GM21717 (cell line): Measurements from ENCODE around the gene CATSPER4.

ENCODE experiments used
- ATAC-seq: cut with Tn5 transposase; IDR thresholded peaks from one replicate; pipeline ENCODE4 v1.9.1; 2021; ENCODE audit warnings: mild to moderate bottlenecking, moderate library complexity; ENCODE audit not compliant: unreplicated experiment

The CATSPER4 gene

GRCh38 chr1:26190373-26190987, at the start of gene CATSPER4:
Gene CATSPER4 (plus strand): TSS chr1:26190602. CDS start chr1:26190628, 26 bp downstream.
- no peak for ATAC-seq

GRCh38 chr1:26142159-26142558, 48.2 kb upstream of the CATSPER4 start:
- no peak for ATAC-seq

- no peak for ATAC-seq
Observed at GRCh38 chr1:26145041-26145959, 45.1 kb upstream of the CATSPER4 start.

- ATAC-seq: no peak
Observed at GRCh38 chr1:26145960-26146294, 44.5 kb upstream of the CATSPER4 start.

- no peak for ATAC-seq
Observed at GRCh38 chr1:26148887-26149286, 41.5 kb upstream of the CATSPER4 start.

GRCh38 chr1:26153966-26154532, 36.4 kb upstream of the CATSPER4 start:
- no peak for ATAC-seq

- ATAC-seq: no peak
Observed at GRCh38 chr1:26154750-26155149, 35.7 kb upstream of the CATSPER4 start.

- no peak for ATAC-seq
Observed at GRCh38 chr1:26155370-26156284, 34.8 kb upstream of the CATSPER4 start.

GRCh38 chr1:26156285-26157038, 33.9 kb upstream of the CATSPER4 start:
- no peak for ATAC-seq

GRCh38 chr1:26158271-26158907, 32.0 kb upstream of the CATSPER4 start:
- no peak for ATAC-seq

GRCh38 chr1:26158908-26159742, 31.3 kb upstream of the CATSPER4 start, which contains the start of gene FAM110D:
Gene FAM110D (plus strand): TSS chr1:26159079. CDS start chr1:26161292, 2,213 bp downstream.
- ATAC-seq: no peak

GRCh38 chr1:26159743-26160039, 30.7 kb upstream of the CATSPER4 start:
- ATAC-seq: no peak

GRCh38 chr1:26160527-26161414, 29.6 kb upstream of the CATSPER4 start:
- no peak for ATAC-seq

- no peak for ATAC-seq
Observed at GRCh38 chr1:26161415-26162219, 28.8 kb upstream of the CATSPER4 start.

GRCh38 chr1:26162220-26162709, 28.1 kb upstream of the CATSPER4 start:
- ATAC-seq: no peak

GRCh38 chr1:26163684-26164035, 26.7 kb upstream of the CATSPER4 start:
- ATAC-seq: no peak
